Measurements from ENCODE around the gene CLMP.
"Not testable (repeated sequence)": the region's sequence is repeated elsewhere in the genome, so short reads cannot be mapped to it uniquely, and the experiment has no call there.

Gene CLMP

DNA sequence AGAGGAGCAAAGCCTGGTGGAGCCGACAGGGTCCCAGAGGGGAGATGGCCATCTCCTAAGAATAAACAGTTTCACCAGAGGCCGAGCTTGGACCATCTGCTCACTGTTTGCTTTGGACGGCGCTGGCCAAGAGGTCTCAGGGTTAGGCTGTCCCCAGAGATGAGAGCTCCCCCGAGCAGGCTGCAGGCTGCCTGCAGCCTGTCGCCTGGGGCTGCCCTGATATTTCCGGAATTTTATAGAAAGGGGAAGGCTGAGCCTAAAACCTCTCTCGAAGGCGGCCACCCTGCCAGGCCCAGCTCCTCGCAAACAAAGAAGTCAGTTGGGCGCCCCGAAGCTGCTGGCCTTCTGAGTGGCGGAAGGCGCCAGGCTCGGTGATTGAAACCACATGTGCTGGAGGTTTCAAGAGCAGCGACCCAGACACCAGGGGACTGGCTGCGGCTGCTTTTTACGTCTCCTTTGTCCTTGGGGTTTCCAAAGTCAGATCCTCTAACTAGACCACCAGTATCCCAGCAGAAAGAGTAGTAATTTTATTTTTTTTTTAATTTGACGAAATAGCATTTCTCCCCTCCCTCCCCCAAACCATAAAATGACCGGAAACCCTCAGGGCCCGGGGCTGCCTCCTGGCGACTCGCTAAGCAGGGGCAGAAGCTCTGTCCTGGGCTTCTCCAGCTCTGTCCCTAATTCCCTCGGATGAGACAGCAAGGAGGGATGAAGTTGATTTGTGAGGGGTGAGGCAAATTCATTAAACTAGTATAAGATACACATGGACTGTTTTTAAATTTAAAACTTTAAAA lies 57.4 kb downstream of the CLMP start:
- DNase-seq (ENCODE audit: low spot score) = no peak
- FAIRE-seq = no peak

- FAIRE-seq = no peak
- no peak for DNase-seq (ENCODE audit: low spot score)
Measured at GRCh38 chr11:123135863-123136446, 59.1 kb downstream of the CLMP start.

GRCh38 chr11:123132881-123133280 lies 62.2 kb downstream of the CLMP start:
- FAIRE-seq (no peak), DNase-seq (ENCODE audit: low spot score) (no peak)

- not testable (repeated sequence) for FAIRE-seq; DNase-seq (ENCODE audit: low spot score)
Measured at GRCh38 chr11:123132034-123132766, 62.8 kb downstream of the CLMP start.

DNA sequence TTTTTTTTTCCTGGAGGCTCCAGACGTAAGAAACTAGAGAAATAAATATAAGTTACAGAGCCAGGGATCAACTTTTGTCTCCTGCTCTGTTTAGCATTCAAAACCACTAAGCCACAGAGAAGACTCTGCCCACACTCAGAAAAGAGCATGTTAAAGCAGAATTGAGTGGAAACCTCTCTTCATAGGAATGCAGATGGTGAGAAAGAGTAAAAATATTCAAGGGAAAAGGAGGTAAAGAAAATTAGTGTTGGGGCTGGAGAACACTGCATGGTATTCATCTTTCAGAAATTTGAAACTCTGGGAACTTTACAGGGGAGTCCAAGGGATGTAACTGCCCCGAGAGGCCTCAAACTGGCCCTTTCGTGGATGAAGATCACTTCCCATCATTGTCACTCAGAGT lies 65.1 kb downstream of the CLMP start:
- no peak for FAIRE-seq
- DNase-seq (ENCODE audit: low spot score) = no peak

DNA sequence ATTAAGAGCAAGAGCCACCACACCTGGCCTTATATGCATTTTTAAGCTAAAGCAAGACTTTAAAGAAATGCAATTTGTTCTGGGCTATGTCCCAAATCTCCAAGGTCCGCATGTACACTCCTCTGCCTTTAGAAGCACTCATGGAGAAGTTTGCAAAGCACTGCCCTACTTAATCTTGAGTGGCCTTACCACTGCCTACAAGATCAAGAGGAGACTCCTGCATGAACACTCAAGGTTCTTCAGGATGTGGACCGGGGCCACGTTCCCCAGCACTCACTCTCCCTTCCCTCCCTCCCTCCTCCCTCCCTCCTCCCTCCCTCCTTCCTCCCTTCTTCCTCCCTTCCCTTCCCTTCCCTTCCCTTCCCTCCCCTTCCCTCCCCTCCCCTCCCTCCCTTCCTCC lies 69.9 kb downstream of the CLMP start:
- FAIRE-seq = no peak
- no peak for DNase-seq (ENCODE audit: low spot score)

- no peak for DNase-seq (ENCODE audit: low spot score)
- FAIRE-seq = no peak
Measured at GRCh38 chr11:123122852-123123251, 72.2 kb downstream of the CLMP start.

DNA sequence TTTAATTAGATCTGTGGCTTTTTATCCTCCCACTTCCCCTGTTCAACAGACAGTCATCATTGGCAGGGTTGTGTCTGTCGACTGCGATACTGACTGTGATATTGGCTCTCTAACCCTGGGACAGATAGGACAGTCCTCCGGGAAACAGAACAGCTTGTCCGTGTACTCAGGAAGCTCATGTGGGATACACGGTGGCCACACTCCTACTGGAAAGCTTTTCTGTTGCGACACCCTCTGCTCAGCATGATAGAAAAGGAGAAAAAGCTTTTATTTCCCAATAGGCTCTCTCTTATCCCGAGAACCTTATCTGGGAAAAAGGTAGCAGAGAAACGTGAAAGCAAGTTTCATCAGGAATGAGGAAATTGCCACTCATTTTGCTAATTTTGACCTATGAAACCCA lies 72.7 kb downstream of the CLMP start:
- no peak for FAIRE-seq
- no peak for DNase-seq (ENCODE audit: low spot score)

DNA sequence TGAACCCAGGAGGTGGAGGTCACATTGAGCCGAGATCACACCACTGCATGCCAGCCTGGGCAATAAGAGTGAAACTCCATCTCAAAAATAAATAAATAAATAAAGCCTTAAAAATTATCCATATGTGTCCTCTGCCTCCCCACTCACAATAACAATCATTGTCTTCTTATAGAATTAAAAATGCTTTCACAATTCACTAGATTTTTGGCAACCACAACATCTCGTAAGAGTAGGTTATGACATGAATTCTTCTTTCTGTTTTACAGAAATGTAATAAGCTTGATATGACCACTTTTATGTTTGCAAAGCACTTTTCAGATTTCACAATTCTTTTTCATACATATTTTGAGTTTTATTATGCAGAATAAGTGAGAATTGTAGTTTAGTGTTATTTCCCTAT lies 78.6 kb downstream of the CLMP start:
- FAIRE-seq (no peak), DNase-seq (ENCODE audit: low spot score) (no peak)

DNA sequence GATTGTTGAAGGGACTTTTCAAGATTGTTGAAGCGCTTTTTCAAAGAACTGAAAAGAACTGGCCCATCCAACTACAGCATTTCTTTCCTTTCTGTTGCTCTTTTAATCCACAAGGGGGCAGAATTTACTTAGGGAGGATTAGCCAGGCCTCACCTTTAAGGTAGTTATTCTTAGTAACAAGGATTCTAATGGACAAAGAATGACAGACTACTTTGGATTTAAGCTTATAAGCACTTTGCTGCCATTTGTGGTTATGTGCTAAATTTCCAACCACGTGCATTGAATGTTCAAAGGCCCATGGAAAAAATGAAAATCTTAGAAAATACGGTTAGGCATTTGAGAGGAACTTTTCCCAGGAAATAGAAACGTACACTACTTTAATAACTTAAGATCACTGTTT lies 83.6 kb downstream of the CLMP start:
- DNase-seq (ENCODE audit: low spot score) (peak; percentile 43), FAIRE-seq (no peak)

GRCh38 chr11:123110397-123110796 lies 84.7 kb downstream of the CLMP start:
- DNase-seq (ENCODE audit: low spot score) (no peak), FAIRE-seq (no peak)

DNA sequence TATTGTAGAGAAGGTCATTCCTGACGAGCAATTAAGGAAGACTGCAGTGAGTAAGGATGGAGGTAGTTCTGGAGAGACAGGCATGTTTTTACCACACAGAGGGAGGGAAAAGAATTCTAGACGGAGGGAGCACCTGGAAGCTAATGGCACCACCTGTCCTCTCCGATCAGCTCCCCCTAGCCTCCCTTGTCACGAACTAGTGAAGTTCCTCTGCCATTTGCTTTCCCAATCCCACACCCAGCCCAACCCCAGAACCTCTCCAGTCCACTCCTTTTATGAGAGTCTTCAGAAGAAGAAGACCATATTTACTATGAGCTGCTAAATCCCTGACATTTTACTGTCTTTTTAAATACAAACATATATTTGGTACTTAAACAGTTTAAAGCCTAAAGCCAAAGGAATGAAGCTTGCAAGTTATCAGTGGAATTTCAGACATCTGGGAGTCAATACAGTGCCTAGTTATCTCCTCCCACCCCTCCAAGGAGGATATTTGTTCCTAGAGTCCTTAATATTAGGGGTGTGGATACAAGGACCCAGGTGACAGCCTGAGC lies 87.0 kb downstream of the CLMP start:
- no peak for FAIRE-seq

GRCh38 chr11:123104697-123105096 lies 90.4 kb downstream of the CLMP start:
- DNase-seq (ENCODE audit: low spot score) (no peak), FAIRE-seq (no peak)

More for the DNA sequence above, 87.0 kb downstream of the CLMP start:
- DNase-seq (ENCODE audit: low spot score) = no peak

DNA sequence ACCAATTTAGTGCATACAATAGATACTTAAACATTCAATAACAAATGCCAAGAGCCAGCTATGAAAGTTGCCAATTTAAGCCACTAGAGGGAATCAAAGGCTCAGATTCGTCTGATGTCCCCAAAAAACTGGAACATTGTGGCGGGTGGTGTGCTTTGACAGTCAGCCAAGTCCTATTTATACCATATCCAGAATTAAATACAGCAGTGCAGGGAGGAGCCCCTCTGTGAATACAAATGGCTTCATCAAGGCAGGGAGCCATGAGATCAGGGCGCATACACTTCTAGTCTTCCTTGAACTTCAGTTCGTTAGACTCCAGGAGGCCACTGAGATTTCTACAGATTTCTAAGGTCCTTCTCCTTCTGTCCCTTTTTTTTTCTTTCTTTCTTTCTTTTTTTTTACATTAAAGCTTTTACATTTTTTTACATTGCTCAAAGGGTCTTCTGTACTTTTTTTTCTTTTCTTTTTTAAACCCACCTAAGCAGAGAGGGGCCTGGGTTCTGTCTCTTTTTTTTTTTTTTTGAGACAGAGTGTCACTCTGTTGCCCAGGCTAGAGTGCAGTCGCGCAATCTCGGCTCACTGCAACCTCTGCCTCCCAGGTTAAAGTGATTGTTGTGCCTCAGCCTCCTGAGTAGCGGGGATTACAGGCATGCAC lies 91.6 kb downstream of the CLMP start:
- FAIRE-seq = no peak
- DNase-seq (ENCODE audit: low spot score) = peak; percentile 37

DNA sequence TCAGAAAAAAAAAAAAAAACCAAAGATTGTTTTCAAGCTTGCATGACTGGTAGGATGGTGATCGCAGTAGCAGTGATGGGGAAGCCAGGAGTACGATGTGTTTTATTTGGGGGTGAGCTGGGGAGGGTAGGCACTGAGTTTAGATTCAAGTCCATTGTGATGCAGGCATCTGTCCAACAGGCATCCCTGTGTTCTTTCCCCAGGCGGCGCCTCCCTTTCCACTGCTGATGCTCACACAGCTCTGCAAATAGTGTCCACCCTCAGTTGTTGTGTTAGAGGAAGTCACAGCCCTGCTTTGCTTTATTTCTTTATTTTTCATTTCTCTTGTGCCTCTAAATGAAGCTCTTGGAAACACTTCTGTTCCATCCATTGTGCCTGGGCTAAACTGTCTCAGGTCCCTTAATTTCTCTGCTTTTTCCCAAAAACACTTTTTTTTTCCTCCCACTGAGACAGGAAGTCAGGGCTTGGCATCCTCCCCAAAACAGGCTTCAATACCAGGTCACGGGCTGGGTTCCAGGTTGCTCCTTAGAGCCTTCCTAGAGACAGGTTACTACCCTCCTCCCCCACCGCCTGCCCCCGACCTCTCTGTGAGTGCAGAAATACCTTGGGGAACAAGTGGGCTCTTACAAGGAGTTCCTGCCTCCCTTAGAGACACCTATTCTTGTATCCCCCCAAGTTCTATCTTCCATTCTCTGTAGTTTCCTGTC lies 94.5 kb downstream of the CLMP start:
- FAIRE-seq (no peak), DNase-seq (ENCODE audit: low spot score) (no peak)

GRCh38 chr11:123098990-123099389 lies 96.1 kb downstream of the CLMP start:
- DNase-seq (ENCODE audit: low spot score) (no peak), FAIRE-seq (no peak)

DNA sequence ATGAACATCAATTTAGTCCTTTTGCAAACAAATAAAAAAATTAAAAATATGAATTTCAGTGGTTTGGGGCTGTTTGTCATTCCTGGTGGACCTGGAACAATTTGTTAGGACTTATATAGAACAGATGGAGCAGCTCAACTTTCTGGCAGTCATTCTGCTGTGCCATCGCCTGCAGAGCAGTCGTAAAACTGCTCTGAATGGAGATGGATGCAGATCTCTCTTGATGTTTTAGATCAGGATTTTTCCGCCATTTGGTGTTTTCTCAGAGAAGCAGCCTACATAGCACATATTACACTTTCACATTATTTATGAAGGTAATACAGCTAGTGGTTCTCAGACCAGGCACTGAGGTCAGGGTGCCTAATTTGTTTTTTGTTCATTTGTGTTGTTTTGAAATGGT lies 101.3 kb downstream of the CLMP start:
- no peak for FAIRE-seq
- DNase-seq (ENCODE audit: low spot score) = no peak

DNA sequence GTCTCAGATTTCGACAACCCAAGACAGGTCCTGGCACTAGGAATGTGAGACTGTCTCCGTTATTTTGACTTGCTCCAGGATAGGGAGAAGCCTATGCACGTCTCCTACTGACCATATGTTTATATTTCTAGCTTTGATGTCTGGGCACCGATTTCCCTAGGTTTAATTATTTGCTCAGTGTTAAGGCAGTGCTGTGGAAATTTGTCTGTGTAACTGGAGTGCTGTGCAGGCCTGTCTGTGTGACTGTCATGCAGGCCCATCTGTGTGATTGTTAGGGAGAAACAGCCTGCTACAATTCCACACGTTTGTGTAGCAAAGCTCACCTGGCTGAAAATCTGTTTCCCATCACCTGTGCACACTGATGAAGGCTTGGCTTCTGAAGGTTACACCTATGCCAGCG lies 103.5 kb downstream of the CLMP start:
- FAIRE-seq = no peak
- DNase-seq (ENCODE audit: low spot score) = no peak

- FAIRE-seq = not testable (repeated sequence)
Measured at GRCh38 chr11:123090168-123090567, 104.9 kb downstream of the CLMP start.

GRCh38 chr11:123088896-123089295 lies 106.2 kb downstream of the CLMP start:
- not testable (repeated sequence) for DNase-seq (ENCODE audit: low spot score); FAIRE-seq

More at GRCh38 chr11:123090168-123090567, 104.9 kb downstream of the CLMP start:
- not testable (repeated sequence) for DNase-seq (ENCODE audit: low spot score)

DNA sequence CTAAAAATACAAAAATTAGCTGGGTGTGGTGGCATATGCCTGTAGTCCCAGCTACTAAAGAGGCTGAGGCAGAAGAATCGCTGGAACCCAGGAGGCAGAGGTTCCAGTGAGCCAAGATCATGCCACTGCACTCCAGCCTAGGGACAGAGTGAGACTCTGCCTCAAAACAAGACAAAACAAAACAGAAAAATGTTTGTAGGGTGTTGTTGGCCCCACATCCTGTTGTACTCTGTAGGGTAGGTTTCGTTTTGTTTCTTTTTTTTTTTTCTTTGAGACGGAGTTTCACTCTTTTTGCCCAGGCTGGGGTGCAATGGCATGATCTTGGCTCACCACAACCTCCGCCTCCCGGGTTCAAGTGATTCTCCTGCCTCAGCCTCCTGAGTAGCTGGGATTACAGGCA lies 107.4 kb downstream of the CLMP start:
- DNase-seq (ENCODE audit: low spot score); FAIRE-seq: not testable (repeated sequence)
